Measurements from ENCODE around the gene KCNN3.
A peak's percentile ranks its signal among the peaks of the same experiment; 100 is the strongest.

KCNN3 gene

DNA sequence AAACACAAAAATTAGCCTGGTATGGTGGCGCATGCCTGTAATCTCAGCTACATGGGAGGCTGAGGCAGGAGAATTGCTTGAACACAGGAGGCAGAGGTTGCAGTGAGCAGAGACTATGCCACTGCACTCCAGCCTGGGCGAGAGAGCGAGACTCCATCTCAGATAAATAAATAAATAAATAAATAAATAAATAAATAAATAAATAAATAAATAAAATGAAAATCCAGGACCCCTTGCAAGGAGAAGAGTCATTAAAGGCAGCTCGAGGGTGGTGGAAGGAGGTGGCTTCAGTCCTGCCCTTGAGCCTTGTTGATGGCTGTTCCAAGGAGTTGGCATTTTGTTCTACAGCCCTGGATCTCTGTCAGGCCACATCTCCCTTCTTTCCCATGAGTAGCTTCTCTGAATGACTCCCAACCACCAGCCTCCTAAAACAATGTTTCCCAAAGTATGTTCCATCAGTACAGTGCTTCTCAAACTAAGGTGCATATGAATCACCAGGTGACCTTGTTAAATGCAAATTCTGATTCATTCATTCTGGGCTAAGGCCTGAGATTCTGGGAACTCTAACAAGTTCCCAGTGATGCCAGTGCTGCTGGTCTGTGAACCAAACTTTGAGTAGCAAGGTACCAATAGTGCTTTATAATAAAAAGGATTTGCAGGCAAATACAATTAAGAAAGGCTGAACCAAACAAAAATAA is 99.0 kb downstream of the KCNN3 start:
- DNase-seq (ENCODE audit: low read depth in 2 of 2) = no peak

DNA sequence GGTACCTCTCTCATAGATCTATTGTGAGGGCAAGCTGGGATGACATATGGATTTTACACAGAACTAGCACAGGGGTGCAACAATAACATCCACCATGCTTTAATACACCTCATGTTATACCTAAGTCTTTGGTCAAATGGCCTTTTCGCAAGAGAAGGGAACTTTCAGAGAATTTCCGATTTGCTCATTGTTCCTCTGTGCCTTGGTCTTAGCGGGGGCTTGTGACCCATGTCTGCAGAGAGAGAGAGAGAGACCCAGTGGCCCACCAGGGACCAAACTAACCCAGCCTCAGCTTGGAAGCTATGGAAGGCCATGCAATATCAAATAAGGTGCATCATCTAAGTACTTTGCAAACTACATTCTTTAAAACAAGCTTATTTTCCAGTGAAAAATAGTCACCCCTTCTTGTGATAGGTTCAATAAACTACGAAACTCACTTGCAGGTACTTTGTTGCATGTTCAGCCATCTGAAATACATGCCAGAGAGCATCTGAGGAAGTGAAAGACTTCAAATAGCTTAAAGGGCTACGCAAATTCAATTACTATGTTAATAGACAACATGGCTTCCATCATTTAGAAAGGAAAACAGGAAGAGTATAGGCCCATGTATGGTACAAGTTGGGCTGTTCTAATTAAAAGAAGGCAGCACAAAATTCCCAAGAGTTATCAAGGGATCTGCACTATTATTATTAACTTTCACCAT is 100.7 kb downstream of the KCNN3 start:
- no peak for DNase-seq (ENCODE audit: low read depth in 2 of 2)

DNA sequence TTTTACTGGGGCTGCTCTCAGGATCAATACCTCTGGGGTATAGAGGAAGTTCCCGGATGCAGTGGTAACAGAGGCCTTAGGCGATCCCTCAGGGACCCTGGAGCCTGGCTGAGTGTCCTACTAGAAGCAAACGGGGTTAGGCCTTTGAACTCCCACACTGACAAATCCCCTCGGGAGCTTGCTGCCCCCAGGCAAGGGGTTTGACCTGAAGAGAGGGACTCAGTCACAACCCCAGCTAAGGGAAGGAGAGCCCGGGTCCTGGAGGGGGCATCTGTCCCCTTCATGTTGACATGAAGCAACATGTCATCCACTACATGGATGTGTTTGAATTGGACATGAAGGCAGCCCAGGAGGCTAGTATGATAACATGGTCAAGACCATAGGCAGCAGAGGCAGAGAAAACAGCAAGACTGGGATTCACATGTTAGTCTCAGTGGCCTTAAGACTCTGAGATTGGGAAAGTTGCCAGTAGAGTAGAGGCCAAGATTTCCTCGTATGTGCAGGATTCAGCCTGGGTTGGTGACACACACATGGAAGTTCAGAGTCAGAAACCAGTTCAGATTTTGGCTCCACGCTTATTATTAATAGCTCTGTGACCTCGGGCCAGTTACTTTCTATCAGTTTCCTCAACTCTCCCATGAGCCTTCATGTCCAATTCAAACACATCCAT is 101.5 kb downstream of the KCNN3 start:
- DNase-seq (ENCODE audit: low read depth in 2 of 2) = no peak

- no peak for DNase-seq (ENCODE audit: low read depth in 2 of 2)
Observed at GRCh38 chr1:154767315-154768240, 102.5 kb downstream of the KCNN3 start.

- no peak for DNase-seq (ENCODE audit: low read depth in 2 of 2)
Observed at GRCh38 chr1:154765970-154766369, 104.1 kb downstream of the KCNN3 start.

DNA sequence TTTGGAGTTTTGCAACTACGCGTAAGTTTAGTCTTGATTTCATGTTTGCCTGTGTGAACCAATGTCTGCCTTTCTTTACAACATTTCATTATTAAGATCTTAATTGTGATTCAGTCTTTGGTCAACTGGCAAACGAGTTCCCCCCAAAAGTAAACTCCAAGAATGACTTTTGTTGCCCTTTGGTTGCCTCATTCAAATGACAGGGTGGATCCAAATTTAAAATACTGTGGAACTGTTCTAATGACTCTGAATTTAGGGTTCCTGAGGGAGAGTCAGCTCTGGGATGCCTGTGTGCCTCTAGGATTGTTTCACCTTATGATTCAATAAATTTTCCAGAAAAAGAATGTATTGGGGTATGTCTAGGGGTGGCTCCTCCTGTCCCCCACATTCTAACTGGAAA is 105.3 kb downstream of the KCNN3 start:
- no peak for DNase-seq (ENCODE audit: low read depth in 2 of 2)

DNA sequence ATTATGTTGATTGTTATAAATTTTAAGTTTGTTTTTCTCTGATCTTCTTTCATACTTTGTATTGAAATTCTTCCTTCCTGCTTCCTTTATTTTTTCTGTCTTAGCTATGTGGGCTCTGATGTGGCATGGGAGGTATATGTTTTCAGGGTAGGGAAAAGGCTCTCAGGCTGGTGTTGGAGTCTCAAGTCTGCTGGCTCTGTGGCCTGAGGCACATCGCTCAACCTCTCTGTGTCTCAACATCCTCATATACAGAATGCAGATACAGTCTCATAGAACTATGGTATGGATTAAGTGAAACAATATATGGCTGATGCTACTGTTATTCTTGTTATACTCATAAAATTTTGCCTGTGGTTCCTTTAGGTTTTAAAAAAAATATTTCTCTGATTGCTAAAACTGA is 105.9 kb downstream of the KCNN3 start:
- DNase-seq (ENCODE audit: low read depth in 2 of 2) = no peak

DNA sequence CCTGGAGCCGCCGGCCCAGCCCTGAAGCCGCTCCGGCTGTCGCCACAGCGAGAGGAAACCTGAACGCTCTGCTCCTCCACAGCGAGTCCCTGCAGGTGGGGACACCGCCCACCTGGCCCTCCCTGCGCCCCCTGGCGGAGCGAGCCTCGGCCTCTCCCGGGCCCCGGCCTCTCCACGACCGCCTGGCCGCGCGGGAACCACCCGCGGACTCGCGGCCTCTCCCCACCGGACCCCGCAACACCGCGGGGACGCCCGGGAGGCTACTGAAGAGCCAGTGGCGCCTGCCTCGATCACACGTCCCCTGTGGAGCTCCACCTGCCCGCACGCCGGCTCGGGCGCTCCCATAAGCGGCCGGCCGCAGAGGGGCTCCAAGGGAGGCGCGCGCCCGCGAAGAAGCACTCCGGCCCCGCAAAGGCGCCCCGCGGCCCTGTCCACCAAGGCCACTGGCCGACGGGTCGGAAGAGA is 109.6 kb downstream of the KCNN3 start:
- peak; percentile 69 to 71 for DNase-seq (ENCODE audit: low read depth in 2 of 2)

GRCh38 chr1:154759793-154760192 is 110.3 kb downstream of the KCNN3 start:
- DNase-seq (ENCODE audit: low read depth in 2 of 2) = no peak

DNA sequence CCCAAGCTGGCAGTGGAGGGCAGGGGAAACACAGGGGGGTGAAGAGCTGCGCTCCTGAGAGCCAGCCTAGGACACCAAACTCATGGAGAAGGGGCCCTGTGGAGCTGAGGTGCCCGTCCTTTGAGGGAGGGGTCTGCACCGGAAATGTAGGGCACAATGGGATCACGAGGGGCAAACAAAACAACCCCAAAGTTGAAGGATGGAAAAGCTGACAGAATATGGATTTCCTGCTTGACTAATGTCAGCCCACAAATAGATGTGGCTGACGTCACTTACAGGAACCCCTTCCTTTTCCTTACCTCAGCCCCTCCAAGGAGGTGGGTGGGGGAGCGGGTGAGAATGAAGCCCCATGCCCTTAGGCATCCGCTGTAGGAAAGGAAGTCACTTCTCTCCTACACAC is 110.9 kb downstream of the KCNN3 start:
- DNase-seq (ENCODE audit: low read depth in 2 of 2) = peak; percentile 49 to 78

- DNase-seq (ENCODE audit: low read depth in 2 of 2) = no peak
Observed at GRCh38 chr1:154758346-154758745, 111.7 kb downstream of the KCNN3 start.

- DNase-seq (ENCODE audit: low read depth in 2 of 2) = no peak
Observed at GRCh38 chr1:154756793-154757548, 113.1 kb downstream of the KCNN3 start.

GRCh38 chr1:154755858-154756730 is 114.0 kb downstream of the KCNN3 start:
- no peak for DNase-seq (ENCODE audit: low read depth in 2 of 2)

- no peak for DNase-seq (ENCODE audit: low read depth in 2 of 2)
Observed at GRCh38 chr1:154753426-154753825, 116.7 kb downstream of the KCNN3 start.

DNA sequence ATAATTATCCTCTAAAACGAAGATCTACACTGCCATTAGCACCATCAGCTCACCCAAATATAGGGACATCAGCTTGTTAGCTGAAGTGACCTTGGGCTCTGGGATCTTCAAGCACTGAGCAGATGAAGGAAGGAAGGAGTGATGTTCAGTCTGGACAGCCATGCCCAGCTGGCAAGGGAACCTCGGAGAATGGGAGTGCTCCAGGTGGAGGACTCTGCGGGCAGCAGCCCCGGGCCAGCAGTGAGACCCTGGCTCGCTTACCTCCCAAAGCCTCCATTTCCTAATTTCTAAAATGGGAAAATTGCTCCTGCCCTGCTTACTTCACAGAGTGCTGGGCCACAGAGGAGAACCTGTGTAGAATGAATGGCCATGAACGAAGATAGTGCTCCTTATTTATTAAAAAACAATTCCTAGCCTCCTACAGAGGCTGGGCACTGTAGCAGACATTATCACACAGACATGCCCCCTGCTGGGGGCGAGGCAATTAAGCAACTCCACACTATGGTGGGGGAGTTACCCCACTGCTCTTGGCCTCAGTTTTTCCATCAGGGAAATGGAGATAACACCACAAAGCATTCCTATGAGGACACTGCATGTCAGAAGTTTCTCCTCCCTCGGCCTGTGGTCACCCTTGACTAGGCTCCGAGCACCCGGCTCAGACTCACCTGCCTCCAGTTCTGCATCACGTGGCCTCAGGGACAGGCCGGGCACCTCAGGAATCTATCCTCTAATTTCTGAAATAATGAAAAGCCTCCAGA is 117.6 kb downstream of the KCNN3 start:
- DNase-seq (ENCODE audit: low read depth in 2 of 2) = no peak

GRCh38 chr1:154751690-154752089 is 118.4 kb downstream of the KCNN3 start:
- no peak for DNase-seq (ENCODE audit: low read depth in 2 of 2)

- no peak for DNase-seq (ENCODE audit: low read depth in 2 of 2)
Observed at GRCh38 chr1:154750681-154751665, 119.1 kb downstream of the KCNN3 start.

Data from stimulated activated CD8-positive, alpha-beta memory T cell treated with anti-CD3 and anti-CD28 coated beads, Interleukin-15, amount 100 ng/mL, for 4 hours (primary cell).